IMR-90 (cell line): ENCODE measurements around the gene SBF2. TPM values are rescaled to one million over a fixed set of nuclear protein-coding genes. Genes with fewer than 3 reads are reported as not detected.

ENCODE experiments used
- ATAC-seq: fragments of 200-7000 bp; cut with Tn5 transposase; 2 replicates; pipeline ENCODE4 v1.9.1; 2020; ENCODE audit warnings: low read depth, mild to moderate bottlenecking, moderate library complexity
- BruUV-seq: library from RNA; stranded (reverse); fragments of 400-500 nt; replicated peaks from 2 replicates; lab custom pipeline; 2021; lab: Mats Ljungman, UMichigan
- CTCF ChIA-PET: fragments of 300-600 bp; formaldehyde crosslinking; extraction: SDS; loops from one replicate; lab custom pipeline; 2021; ENCODE audit warnings: antibody characterized with exemption; lab: Yijun Ruan, JAX
- POLR2A ChIA-PET: fragments of 300-600 bp; sonication (Branson Sonifier 250); formaldehyde crosslinking; loops from one replicate; lab custom pipeline; 2022; ENCODE audit warnings: antibody characterized with exemption; ENCODE audit not compliant: unreplicated experiment; lab: Charles Lee
- DNase-seq: peaks from one replicate; pipeline ENCODE4 v3.0.0; 2013
- H2AFZ ChIP-seq: replicated peaks from 2 replicates; pipeline ENCODE3; 2013; ENCODE audit warnings: low read length, mild to moderate bottlenecking; ENCODE audit not compliant: poor library complexity
- H2AK5ac ChIP-seq: 2 replicates; pipeline ENCODE4 v1.6.1; 2013; ENCODE audit warnings: low read depth, low read length, inconsistent platforms
- H2AK9ac ChIP-seq: replicated peaks from 2 replicates; pipeline ENCODE3; 2013; ENCODE audit warnings: mild to moderate bottlenecking, low read depth, low read length, moderate library complexity; ENCODE audit not compliant: poor library complexity
- H2BK120ac ChIP-seq: 2 replicates; pipeline ENCODE4 v1.6.1; 2013; ENCODE audit warnings: low read depth, low read length, inconsistent platforms
- H2BK15ac ChIP-seq: 3 replicates; pipeline ENCODE4 v1.6.1; 2013; ENCODE audit warnings: low read depth, low read length, inconsistent platforms
- H2BK20ac ChIP-seq: 2 replicates; pipeline ENCODE4 v1.6.1; 2013; ENCODE audit warnings: low read depth, mild to moderate bottlenecking, inconsistent platforms, low read length, moderate library complexity
- H2BK5ac ChIP-seq: 2 replicates; pipeline ENCODE4 v1.6.1; 2013; ENCODE audit warnings: mild to moderate bottlenecking, low read depth, low read length, inconsistent platforms; ENCODE audit not compliant: poor library complexity, severe bottlenecking
- H3K14ac ChIP-seq: replicated peaks from 2 replicates; pipeline ENCODE4 v1.6.1; 2013; ENCODE audit warnings: low read depth, low read length, inconsistent platforms
- H3K18ac ChIP-seq: 2 replicates; pipeline ENCODE4 v1.6.1; 2013; ENCODE audit warnings: low read depth, low read length, control low read depth
- H3K23ac ChIP-seq: 2 replicates; pipeline ENCODE4 v1.6.1; 2013; ENCODE audit warnings: low read depth, low read length, inconsistent platforms
- H3K27ac ChIP-seq: 2 replicates; pipeline ENCODE4 v1.5.1; 2013; ENCODE audit warnings: mild to moderate bottlenecking, control low read depth, low read length; ENCODE audit not compliant: insufficient read depth
- H3K27me3 ChIP-seq: 2 replicates; pipeline ENCODE4 v1.6.1; 2013; ENCODE audit warnings: low read length; ENCODE audit not compliant: control insufficient read depth, insufficient read depth
- H3K36me3 ChIP-seq: 2 replicates; pipeline ENCODE4 v1.6.1; 2013; ENCODE audit warnings: low read length, mixed read lengths; ENCODE audit not compliant: control insufficient read depth, insufficient read depth
- H3K4ac ChIP-seq: 2 replicates; pipeline ENCODE4 v1.6.1; 2013; ENCODE audit warnings: low read depth, low read length, inconsistent platforms
- H3K4me1 ChIP-seq: 2 replicates; pipeline ENCODE4 v1.6.1; 2013; ENCODE audit warnings: low read length, mixed read lengths; ENCODE audit not compliant: control insufficient read depth, insufficient read depth
- H3K4me2 ChIP-seq: 2 replicates; pipeline ENCODE4 v1.6.1; 2013; ENCODE audit warnings: low read depth, mild to moderate bottlenecking, control low read depth, low read length, moderate library complexity
- H3K4me3 ChIP-seq: 2 replicates; pipeline ENCODE4 v1.5.1; 2013; ENCODE audit warnings: low read depth, mild to moderate bottlenecking, control low read depth, low read length, moderate library complexity; ENCODE audit not compliant: insufficient read depth
- H3K56ac ChIP-seq: 2 replicates; pipeline ENCODE4 v1.6.1; 2013; ENCODE audit warnings: low read length, inconsistent platforms; ENCODE audit not compliant: insufficient read depth; ENCODE audit errors: extremely low read depth
- H3K79me1 ChIP-seq, 2 experiments: 2 replicates each; pipeline ENCODE4 v1.6.1; 2013; ENCODE audit warnings: low read length in 2 of 2, inconsistent platforms in 1 of 2, low read depth in 1 of 2
- H3K9ac ChIP-seq: 2 replicates; pipeline ENCODE4 v1.6.1; 2013; ENCODE audit warnings: low read depth, low read length, control low read depth
- H3K9me1 ChIP-seq: 2 replicates; pipeline ENCODE4 v1.6.1; 2013; ENCODE audit warnings: low read length, inconsistent platforms; ENCODE audit not compliant: insufficient read depth
- H3K9me3 ChIP-seq: 2 replicates; pipeline ENCODE4 v1.6.1; 2013; ENCODE audit warnings: low read length; ENCODE audit not compliant: control insufficient read depth, insufficient read depth
- H4K20me1 ChIP-seq: 2 replicates; pipeline ENCODE4 v1.6.1; 2013; ENCODE audit warnings: low read length, inconsistent platforms; ENCODE audit not compliant: insufficient read depth
- H4K5ac ChIP-seq: 2 replicates; pipeline ENCODE4 v1.6.1; 2013; ENCODE audit warnings: mild to moderate bottlenecking, low read depth, low read length, control low read depth
- H4K8ac ChIP-seq, 2 experiments: 2 replicates each; pipeline ENCODE4 v1.6.1; 2013; ENCODE audit warnings: low read depth in 2 of 2, low read length in 2 of 2, control low read depth in 1 of 2, inconsistent platforms in 1 of 2
- H4K91ac ChIP-seq: 2 replicates; pipeline ENCODE4 v1.6.1; 2013; ENCODE audit warnings: low read depth, low read length, inconsistent platforms; ENCODE audit not compliant: insufficient read depth
- BHLHE40 ChIP-seq: fragments of 150-350 bp; IDR thresholded peaks from 2 replicates; pipeline ENCODE4 v1.6.1; 2016; ENCODE audit warnings: mild to moderate bottlenecking, low read depth, low read length
- CEBPB ChIP-seq: IDR thresholded peaks from 2 replicates; pipeline ENCODE4 v1.6.1; 2012; ENCODE audit warnings: low read depth, low read length, improper control_type of control experiment
- CHD1 ChIP-seq: IDR thresholded peaks from 2 replicates; pipeline ENCODE4 v1.6.1; 2012; ENCODE audit warnings: low read depth, low read length, improper control_type of control experiment
- FOS ChIP-seq: fragments of 150-350 bp; IDR thresholded peaks from 2 replicates; pipeline ENCODE4 v1.6.1; 2016; ENCODE audit warnings: low read depth, low read length
- MAFK ChIP-seq: IDR thresholded peaks from 2 replicates; pipeline ENCODE4 v1.6.1; 2012; ENCODE audit warnings: low read depth, low read length, improper control_type of control experiment
- MAZ ChIP-seq: IDR thresholded peaks from 2 replicates; pipeline ENCODE4 v1.6.1; 2012; ENCODE audit warnings: low read depth, mild to moderate bottlenecking, low read length, improper control_type of control experiment, moderate library complexity, borderline replicate concordance
- MXI1 ChIP-seq: IDR thresholded peaks from 2 replicates; pipeline ENCODE4 v1.6.1; 2012; ENCODE audit warnings: low read depth, mild to moderate bottlenecking, low read length, moderate library complexity, borderline replicate concordance
- NFE2L2 ChIP-seq: fragments of 150-350 bp; IDR thresholded peaks from 2 replicates; pipeline ENCODE4 v1.6.1; 2016; ENCODE audit warnings: low read depth, mild to moderate bottlenecking, low read length
- POLR2A ChIP-seq: IDR thresholded peaks from 2 replicates; pipeline ENCODE4 v1.6.1; 2012; ENCODE audit warnings: mild to moderate bottlenecking, low read depth, low read length
- RAD21 ChIP-seq: IDR thresholded peaks from 2 replicates; pipeline ENCODE4 v1.6.1; 2012; ENCODE audit warnings: low read length, improper control_type of control experiment
- RCOR1 ChIP-seq: IDR thresholded peaks from 2 replicates; pipeline ENCODE4 v1.6.1; 2012; ENCODE audit warnings: mild to moderate bottlenecking, low read length, improper control_type of control experiment; ENCODE audit not compliant: insufficient replicate concordance
- RFX5 ChIP-seq: IDR thresholded peaks from 2 replicates; pipeline ENCODE4 v1.8.0; 2012; ENCODE audit warnings: low read depth, mild to moderate bottlenecking, low read length, moderate library complexity
- SMC3 ChIP-seq: fragments of 150-350 bp; IDR thresholded peaks from 2 replicates; pipeline ENCODE4 v1.6.1; 2016; ENCODE audit warnings: low read depth, mild to moderate bottlenecking, antibody characterized with exemption, low read length, moderate library complexity
- USF2 ChIP-seq: fragments of 150-350 bp; IDR thresholded peaks from 2 replicates; pipeline ENCODE4 v1.6.1; 2017; ENCODE audit warnings: mild to moderate bottlenecking, antibody characterized with exemption, low read length, low read depth
- WGBS, 2 experiments: methylation state at CpG; one replicate each; pipeline versions ENCODE4 v1.1.5 to v1.1.7; 2013; ENCODE audit warnings: missing lambda C conversion rate in 2 of 2; ENCODE audit not compliant: insufficient read length in 1 of 2; ENCODE audit errors: extremely low coverage in 2 of 2; 5-methylcytosine and 5-hydroxymethylcytosine counted together
- dilution Hi-C: fragments of 300-500 bp; cut with HindIII; formaldehyde crosslinking; loops from one replicate; pipeline ENCODE4 v1.14.3; 2018; ENCODE audit warnings: low sequenced_read_pairs; ENCODE audit not compliant: unreplicated experiment
- in situ Hi-C: fragments of 300-500 bp; cut with MboI; formaldehyde crosslinking; loops from 3 replicates; pipeline ENCODE4 v1.14.3; 2019; ENCODE audit warnings: low sequenced_read_pairs, inconsistent platforms, mixed read lengths
- intact Hi-C: fragments of 100-400 bp; cut with micrococcal nuclease; formaldehyde crosslinking; loops from 2 replicates; pipeline ENCODE4 v1.10.0; 2022
- polyA plus RNA-seq, 3 experiments: library from polyadenylated mRNA; depleted of rRNA; stranded (reverse); fragments of >200 nt; gene quantifications; 2 replicates each; pipeline ENCODE4 v1.2.3, GENCODE V29; 2012; ENCODE audit warnings: low replicate concordance in 1 of 3
- total RNA-seq: library from RNA; depleted of rRNA; stranded (reverse); fragments of >200 nt; gene quantifications from 2 replicates; pipeline ENCODE4 v1.2.3, GENCODE V29; 2012
- TF ChIP-seq, protein P1 (sequence below): conservative IDR thresholded peaks from 2 replicates; pipeline ENCODE4 v1.5.1; 2012; ENCODE audit warnings: mild to moderate bottlenecking, low read depth, low read length, improper control_type of control experiment

Gene SBF2
- total and polyA plus RNA-seq, 2 of the 4 experiments (the other 2 are of a cell fraction): 23.8 to 51.8 TPM

GRCh38 chr11:9784602-9785315 is 509.3 kb downstream of the SBF2 start:
- no peak overlapping the region for H3K56ac ChIP-seq
- H3K9me3 ChIP-seq: no peaks in the 10 kb centered on the region
- H3K9me1 ChIP-seq: peaks cover 24% of the 10 kb centered on the region
- ChIA-PET CTCF (no interaction called here), POLR2A (no interaction called here)
- H2BK15ac ChIP-seq: peak overlapping the region; percentile 79; the same call in 2 of the 3 replicates
- H3K14ac ChIP-seq: peak overlapping the region; percentile 38
- peak overlapping the region; percentile 82 for H2BK120ac ChIP-seq
- H2AK5ac ChIP-seq: peak overlapping the region; percentile 52
- no peak for DNase-seq
- H2AK9ac ChIP-seq: peak overlapping the region; percentile 29
- peaks cover 19% of the 10 kb centered on the region for H3K4me1 ChIP-seq
- intact Hi-C loops (no loop called here), dilution Hi-C loops (no loop called here), in situ Hi-C loops (no loop called here)
- H3K9ac ChIP-seq: peak overlapping the region; percentile 39
- peak overlapping the region; percentile 63 for H2BK5ac ChIP-seq
- TF ChIP-seq NFE2L2 (no peak), MAZ (no peak), RFX5 (no peak), POLR2A (no peak), MXI1 (no peak), USF2 (no peak), MAFK (no peak), RCOR1 (no peak), RAD21 (no peak), CHD1 (no peak), SMC3 (no peak), BHLHE40 (no peak), FOS (no peak), CEBPB (no peak)
- TF ChIP-seq, protein P1, sequence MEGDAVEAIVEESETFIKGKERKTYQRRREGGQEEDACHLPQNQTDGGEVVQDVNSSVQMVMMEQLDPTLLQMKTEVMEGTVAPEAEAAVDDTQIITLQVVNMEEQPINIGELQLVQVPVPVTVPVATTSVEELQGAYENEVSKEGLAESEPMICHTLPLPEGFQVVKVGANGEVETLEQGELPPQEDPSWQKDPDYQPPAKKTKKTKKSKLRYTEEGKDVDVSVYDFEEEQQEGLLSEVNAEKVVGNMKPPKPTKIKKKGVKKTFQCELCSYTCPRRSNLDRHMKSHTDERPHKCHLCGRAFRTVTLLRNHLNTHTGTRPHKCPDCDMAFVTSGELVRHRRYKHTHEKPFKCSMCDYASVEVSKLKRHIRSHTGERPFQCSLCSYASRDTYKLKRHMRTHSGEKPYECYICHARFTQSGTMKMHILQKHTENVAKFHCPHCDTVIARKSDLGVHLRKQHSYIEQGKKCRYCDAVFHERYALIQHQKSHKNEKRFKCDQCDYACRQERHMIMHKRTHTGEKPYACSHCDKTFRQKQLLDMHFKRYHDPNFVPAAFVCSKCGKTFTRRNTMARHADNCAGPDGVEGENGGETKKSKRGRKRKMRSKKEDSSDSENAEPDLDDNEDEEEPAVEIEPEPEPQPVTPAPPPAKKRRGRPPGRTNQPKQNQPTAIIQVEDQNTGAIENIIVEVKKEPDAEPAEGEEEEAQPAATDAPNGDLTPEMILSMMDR: no peak
- H3K4me2 ChIP-seq: no peak overlapping the region
- peak overlapping the region; percentile 70 for H2BK20ac ChIP-seq
- no CpG with 5 or more reads among the region's 6 CpGs for WGBS, 2 experiments
- H3K18ac ChIP-seq: peak overlapping the region; percentile 90
- H4K91ac ChIP-seq: peak overlapping the region; percentile 87
- ATAC-seq: peak; percentile 33; the same call in 1 of the 2 replicates
- H2AFZ ChIP-seq: no peak overlapping the region
- H3K79me1 ChIP-seq: peaks cover 11 to 40% of the 10 kb centered on the region in 2 experiments
- H4K20me1 ChIP-seq: no peaks in the 10 kb centered on the region
- H4K5ac ChIP-seq: peak overlapping the region; percentile 94
- H3K27ac ChIP-seq: peak overlapping the region; percentile 79; the same call in 1 of the 2 replicates
- peaks cover 45% of the 10 kb centered on the region for H3K36me3 ChIP-seq
- no peak overlapping the region for H3K4me3 ChIP-seq
- BruUV-seq: no TSS peak
- H3K4ac ChIP-seq: peak overlapping the region; percentile 75
- no peaks in the 10 kb centered on the region for H3K27me3 ChIP-seq
- 0 out of 2 replicates have a peak overlapping the region, but pooled peaks have one; percentile 20 for H3K23ac ChIP-seq
- H4K8ac ChIP-seq: peak overlapping the region; percentile 32 to 88; a peak in 3 of 4 replicates
